ENCODE data around the gene SHISAL1. TPM values are rescaled to one million over a fixed set of nuclear protein-coding genes. Genes with fewer than 3 reads are reported as not detected.

Gene SHISAL1
- total and polyA plus RNA-seq, 2 donors (not counting 3 experiments of a cell fraction or from before 2014, with no cell fraction given) = 0.01 to 0.07 TPM

GRCh38 chr22:44337678-44338004, 24.9 kb upstream of the SHISAL1 start:
- intact Hi-C loops (cut with micrococcal nuclease) (no loop called here), dilution Hi-C loops (cut with MboI; ENCODE audit: extremely low pct_ligation_motif_present, low sequenced_read_pairs) (no loop called here)
- no peaks in the 10 kb centered on the region for H3K4me1 ChIP-seq (ENCODE audit: control insufficient read depth, extremely low read depth, insufficient read depth, low read length)
- peaks cover 3 to 5% of the 10 kb centered on the region in 2 experiments for H3K27me3 ChIP-seq (ENCODE audit: control insufficient read depth in 2 of 2, insufficient read depth in 2 of 2, low read length in 2 of 2)
- no peaks in the 10 kb centered on the region for H3K36me3 ChIP-seq (ENCODE audit: control insufficient read depth in 2 of 2, extremely low read depth in 1 of 2, insufficient read depth in 2 of 2, low read length in 2 of 2)
- no peak for FAIRE-seq
- H3K9me3 ChIP-seq (replicated peaks; ENCODE audit: control insufficient read depth, insufficient read depth, low read length) = no peaks in the 10 kb centered on the region
- no peaks in the 10 kb centered on the region for H4K20me1 ChIP-seq (replicated peaks; ENCODE audit: control insufficient read depth, extremely low read depth, insufficient read depth, low read length)
- no peak overlapping the region for H3K9ac ChIP-seq (replicated peaks; ENCODE audit: extremely low read depth, insufficient read depth, low read length)
- TF ChIP-seq, protein P1, sequence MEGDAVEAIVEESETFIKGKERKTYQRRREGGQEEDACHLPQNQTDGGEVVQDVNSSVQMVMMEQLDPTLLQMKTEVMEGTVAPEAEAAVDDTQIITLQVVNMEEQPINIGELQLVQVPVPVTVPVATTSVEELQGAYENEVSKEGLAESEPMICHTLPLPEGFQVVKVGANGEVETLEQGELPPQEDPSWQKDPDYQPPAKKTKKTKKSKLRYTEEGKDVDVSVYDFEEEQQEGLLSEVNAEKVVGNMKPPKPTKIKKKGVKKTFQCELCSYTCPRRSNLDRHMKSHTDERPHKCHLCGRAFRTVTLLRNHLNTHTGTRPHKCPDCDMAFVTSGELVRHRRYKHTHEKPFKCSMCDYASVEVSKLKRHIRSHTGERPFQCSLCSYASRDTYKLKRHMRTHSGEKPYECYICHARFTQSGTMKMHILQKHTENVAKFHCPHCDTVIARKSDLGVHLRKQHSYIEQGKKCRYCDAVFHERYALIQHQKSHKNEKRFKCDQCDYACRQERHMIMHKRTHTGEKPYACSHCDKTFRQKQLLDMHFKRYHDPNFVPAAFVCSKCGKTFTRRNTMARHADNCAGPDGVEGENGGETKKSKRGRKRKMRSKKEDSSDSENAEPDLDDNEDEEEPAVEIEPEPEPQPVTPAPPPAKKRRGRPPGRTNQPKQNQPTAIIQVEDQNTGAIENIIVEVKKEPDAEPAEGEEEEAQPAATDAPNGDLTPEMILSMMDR (IDR thresholded peaks at IDR 0.05; ENCODE audit: extremely low read depth in 1 of 2, insufficient read depth in 1 of 2, low read depth in 1 of 2, low read length in 2 of 2) = no peak
- TF ChIP-seq, protein P2, sequence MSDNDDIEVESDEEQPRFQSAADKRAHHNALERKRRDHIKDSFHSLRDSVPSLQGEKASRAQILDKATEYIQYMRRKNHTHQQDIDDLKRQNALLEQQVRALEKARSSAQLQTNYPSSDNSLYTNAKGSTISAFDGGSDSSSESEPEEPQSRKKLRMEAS (IDR thresholded peaks at IDR 0.05; ENCODE audit: insufficient read depth, insufficient read length) = no peak
- no peak for TF ChIP-seq GATA2 (IDR thresholded peaks at IDR 0.05; ENCODE audit: insufficient read depth, insufficient read length, low read depth, low read length)
- TF ChIP-seq EZH2 (IDR thresholded peaks at IDR 0.05; ENCODE audit: borderline replicate concordance, low read depth, low read length, severe bottlenecking) = no peak
- TF ChIP-seq POLR2A (IDR thresholded peaks at IDR 0.05; ENCODE audit: low read depth, low read length) = no peak
- no peak for TF ChIP-seq FOS (IDR thresholded peaks at IDR 0.05; ENCODE audit: borderline replicate concordance, insufficient read depth, low read length)
- TF ChIP-seq POLR2AphosphoS5 (IDR thresholded peaks at IDR 0.05; ENCODE audit: insufficient read depth, low read depth, low read length) = no peak
- TF ChIP-seq MYC (IDR thresholded peaks at IDR 0.05; ENCODE audit: low read depth, low read length) = no peak
- no peak for TF ChIP-seq JUN (IDR thresholded peaks at IDR 0.05; ENCODE audit: borderline replicate concordance, insufficient read depth, insufficient read length, low read depth)
- no peak overlapping the region for H3K27ac ChIP-seq (ENCODE audit: insufficient read depth, low read depth, low read length)
- H2AFZ ChIP-seq (ENCODE audit: low read depth, low read length) = no peak overlapping the region
- no peaks in the 10 kb centered on the region for H3K79me2 ChIP-seq (ENCODE audit: control insufficient read depth, insufficient read depth, low read length)
- DNase-seq (ENCODE audit: low read depth, low spot score) = no peak
- BruUV-seq (replicated peaks) = no TSS peak
- POLR2A ChIA-PET = no interaction called here
- no peak overlapping the region for H3K4me2 ChIP-seq (ENCODE audit: insufficient read depth, low read length)
- H3K9me1 ChIP-seq (replicated peaks; ENCODE audit: control insufficient read depth, extremely low read depth, insufficient read depth, low read length) = no peaks in the 10 kb centered on the region
- H3K4me3 ChIP-seq (replicated peaks in 1 of 3; ENCODE audit: insufficient read depth in 1 of 3, low read depth in 1 of 3, low read length in 3 of 3) = no peak overlapping the region
- CTCF ChIA-PET = interaction anchor here (1.7 kb wide), 1 partner anchor 11 kb away, joined by 5 read pairs; no protein-coding TSS in a partner anchor
